A673 (cell line): ENCODE data around the gene LRRC4. TPM values are rescaled to one million over a fixed set of nuclear protein-coding genes. Genes with fewer than 3 reads are reported as not detected.

Experiments
- BruUV-seq: library from RNA; stranded (reverse); fragments of 400-500 nt; replicated peaks from 2 replicates; lab custom pipeline; 2021; lab: Mats Ljungman, UMichigan
- CTCF ChIA-PET: fragments of 300-600 bp; sonication (Branson Sonifier 250); formaldehyde crosslinking; loops from one replicate; lab custom pipeline; 2022; ENCODE audit warnings: antibody characterized with exemption; lab: Charles Lee
- POLR2A ChIA-PET: fragments of 300-600 bp; sonication (Branson Sonifier 250); formaldehyde crosslinking; loops from one replicate; lab custom pipeline; 2022; ENCODE audit warnings: antibody characterized with exemption; ENCODE audit not compliant: low non-redundant PET; lab: Charles Lee
- DNase-seq: peaks from one replicate; pipeline ENCODE4 v3.0.0-alpha.2; 2015; ENCODE audit warnings: low spot score
- H3K27ac ChIP-seq: fragments of 200-600 bp; sonication (generic); 2 replicates; pipeline ENCODE4 v1.5.1; 2016; ENCODE audit warnings: mixed run types, low read depth, mild to moderate bottlenecking, mixed read lengths, antibody characterized with exemption, low read length; ENCODE audit not compliant: poor library complexity, severe bottlenecking
- H3K27me3 ChIP-seq: fragments of 200-600 bp; sonication (generic); replicated peaks from 2 replicates; pipeline ENCODE4 v1.6.1; 2017; ENCODE audit warnings: mixed run types, low read depth, mild to moderate bottlenecking, mixed read lengths, antibody characterized with exemption, low read length; ENCODE audit not compliant: insufficient read depth, poor library complexity
- H3K36me3 ChIP-seq: fragments of 200-600 bp; sonication (generic); 2 replicates; pipeline ENCODE4 v1.6.1; 2016; ENCODE audit warnings: mixed run types, mild to moderate bottlenecking, mixed read lengths, antibody characterized with exemption, low read length; ENCODE audit not compliant: insufficient read depth, poor library complexity, severe bottlenecking
- H3K4me1 ChIP-seq: fragments of 200-600 bp; sonication (generic); 2 replicates; pipeline ENCODE4 v1.6.1; 2017; ENCODE audit warnings: mixed run types, mild to moderate bottlenecking, mixed read lengths, antibody characterized with exemption, low read length; ENCODE audit not compliant: insufficient read depth, poor library complexity, severe bottlenecking
- H3K4me3 ChIP-seq: fragments of 200-600 bp; sonication (generic); 2 replicates; pipeline ENCODE4 v1.5.1; 2016; ENCODE audit warnings: low read depth, mixed run types, mild to moderate bottlenecking, mixed read lengths, low read length; ENCODE audit not compliant: poor library complexity, severe bottlenecking
- H3K9me3 ChIP-seq: fragments of 200-600 bp; sonication (generic); 2 replicates; pipeline ENCODE4 v1.6.1; 2016; ENCODE audit warnings: mixed run types, low read depth, mild to moderate bottlenecking, mixed read lengths, antibody characterized with exemption, low read length; ENCODE audit not compliant: poor library complexity, severe bottlenecking
- CTCF ChIP-seq: fragments of 300-800, 200-600 bp; sonication (generic); conservative IDR thresholded peaks from 2 replicates; pipeline ENCODE4 v1.5.1; 2017; ENCODE audit warnings: low read depth, mild to moderate bottlenecking, antibody characterized with exemption, low read length, moderate library complexity, mixed read lengths
- EZH2 ChIP-seq: fragments of 200-600 bp; sonication (generic); IDR thresholded peaks from 2 replicates; pipeline ENCODE4 v1.6.1; 2017; ENCODE audit warnings: borderline replicate concordance, low read depth, mild to moderate bottlenecking, mixed read lengths, antibody characterized with exemption, low read length; ENCODE audit not compliant: poor library complexity, severe bottlenecking
- intact Hi-C: fragments of 100-400 bp; cut with micrococcal nuclease; formaldehyde crosslinking; loops from one replicate; pipeline ENCODE4 v1.10.0; 2022; ENCODE audit not compliant: unreplicated experiment
- total RNA-seq: library from RNA; stranded (reverse); gene quantifications from 2 replicates; pipeline ENCODE4 v1.2.3, GENCODE V29; 2021

The LRRC4 gene
- total RNA-seq, 1 experiment from 2014 or later, result 16.1 TPM

GRCh38 chr7:128071801-128072200 lies 40.6 kb upstream of the LRRC4 start:
- no peak for DNase-seq
- Histone ChIP-seq H3K4me3 (no peak overlapping the region), H3K36me3 (no peaks in the 10 kb centered on the region), H3K27ac (no peak overlapping the region), H3K9me3 (no peaks in the 10 kb centered on the region), H3K4me1 (peaks cover 34% of the 10 kb centered on the region), H3K27me3 (no peaks in the 10 kb centered on the region)
- BruUV-seq, result no TSS peak
- ChIA-PET POLR2A (no interaction called here), CTCF (no interaction called here)
- no peak for TF ChIP-seq EZH2
- TF ChIP-seq CTCF, result no peak
- intact Hi-C loops, result no loop called here

GRCh38 chr7:128071376-128071775 lies 40.1 kb upstream of the LRRC4 start:
- TF ChIP-seq EZH2, result no peak
- TF ChIP-seq CTCF, result no peak
- peaks cover 30% of the 10 kb centered on the region for H3K4me1 ChIP-seq
- no peak overlapping the region for H3K27ac ChIP-seq
- CTCF ChIA-PET, result no interaction called here
- no TSS peak for BruUV-seq
- POLR2A ChIA-PET, result no interaction called here
- H3K9me3 ChIP-seq, result no peaks in the 10 kb centered on the region
- intact Hi-C loops, result no loop called here
- no peak for DNase-seq
- H3K4me3 ChIP-seq, result no peak overlapping the region
- no peaks in the 10 kb centered on the region for H3K27me3 ChIP-seq
- no peaks in the 10 kb centered on the region for H3K36me3 ChIP-seq

- H3K9me3 ChIP-seq, result no peaks in the 10 kb centered on the region
- intact Hi-C loops, result no loop called here
- DNase-seq, result no peak
- CTCF ChIA-PET, result no interaction called here
- H3K4me3 ChIP-seq, result no peak overlapping the region
- POLR2A ChIA-PET, result no interaction called here
- TF ChIP-seq CTCF, result no peak
- TF ChIP-seq EZH2, result no peak
- H3K4me1 ChIP-seq, result peaks cover 13% of the 10 kb centered on the region
- no TSS peak for BruUV-seq
- H3K27ac ChIP-seq, result no peak overlapping the region
- H3K27me3 ChIP-seq, result no peaks in the 10 kb centered on the region
- H3K36me3 ChIP-seq, result no peaks in the 10 kb centered on the region
Measured at GRCh38 chr7:128069373-128070364, 38.4 kb upstream of the LRRC4 start.
